GM12878 (cell line): ENCODE data around the gene MMP11.

ENCODE experiments used
- BMI1 ChIP-seq: fragments of 450-650 bp; IDR thresholded peaks from 2 replicates; pipeline ENCODE4 v1.6.1; 2016; ENCODE audit warnings: mild to moderate bottlenecking, moderate library complexity, borderline replicate concordance
- CTCF ChIP-seq, 3 experiments: IDR thresholded peaks in 2 of 3; conservative IDR thresholded peaks in 1 of 3; 2 replicates each; pipeline ENCODE4 v1.5.1; 2011; ENCODE audit warnings: low read depth in 3 of 3, low read length in 3 of 3, mild to moderate bottlenecking in 3 of 3, control low read depth in 2 of 3, moderate library complexity in 2 of 3, inconsistent platforms in 1 of 3, mixed read lengths in 1 of 3; ENCODE audit not compliant: control insufficient read depth in 2 of 3, insufficient read depth in 1 of 3; ENCODE audit errors: extremely low read depth in 1 of 3
- DPF2 ChIP-seq: fragments of 450-650 bp; IDR thresholded peaks from 2 replicates; pipeline ENCODE4 v1.6.1; 2017; ENCODE audit warnings: mild to moderate bottlenecking
- EZH2 ChIP-seq: IDR thresholded peaks from 2 replicates; pipeline ENCODE4 v1.6.1; 2012; ENCODE audit warnings: low read depth, mild to moderate bottlenecking, control low read depth, inconsistent platforms, low read length, borderline replicate concordance; ENCODE audit not compliant: control insufficient read depth
- NKRF ChIP-seq: fragments of 450-650 bp; conservative IDR thresholded peaks from 2 replicates; pipeline ENCODE4 v1.6.1; 2017; ENCODE audit warnings: mild to moderate bottlenecking, moderate library complexity
- POLR2A ChIP-seq: IDR thresholded peaks from 2 replicates; pipeline ENCODE4 v1.6.1; 2011; ENCODE audit warnings: low read depth, mild to moderate bottlenecking, low read length
- REST ChIP-seq: IDR thresholded peaks from 2 replicates; pipeline ENCODE4 v1.6.1; 2012; ENCODE audit warnings: mild to moderate bottlenecking, low read depth, low read length
- USF2 ChIP-seq: IDR thresholded peaks from 2 replicates; pipeline ENCODE4 v1.6.1; 2011; ENCODE audit warnings: low read depth, low read length, improper control_type of control experiment, borderline replicate concordance
- ZNF274 ChIP-seq: IDR thresholded peaks from one replicate; pipeline ENCODE4 v1.8.0; 2011; ENCODE audit not compliant: insufficient read length, insufficient read depth

- TF ChIP-seq EZH2 (no peak), CTCF (IDR thresholded peaks at IDR 0.05 in 2 of 3, conservative IDR thresholded peaks at IDR 0.05 in 1 of 3; ENCODE audit: control insufficient read depth in 2 of 3, extremely low read depth in 1 of 3, insufficient read depth in 1 of 3, low read depth in 3 of 3, low read length in 3 of 3) (no peak; a peak in 1 of 6 replicates), DPF2 (no peak), POLR2A (no peak), NKRF (no peak), USF2 (no peak), REST (no peak), ZNF274 (no peak), BMI1 (no peak)
Observed at GRCh38 chr22:23775779-23776375, 3.2 kb downstream of the MMP11 start.
